ENCODE data around the gene CEP128.

Gene CEP128

GRCh38 chr14:80447392-80447791 lies 494.1 kb downstream of the CEP128 start:
- no peak overlapping the region for H2AFZ ChIP-seq (ENCODE audit: low read depth, low read length)
- no peaks in the 10 kb centered on the region for H3K9me3 ChIP-seq (ENCODE audit: insufficient read depth, low read length)
- no peak overlapping the region for H3K4me2 ChIP-seq (ENCODE audit: low read length)
- H3K36me3 ChIP-seq (replicated peaks; ENCODE audit: low read depth, low read length) = no peaks in the 10 kb centered on the region
- no peaks in the 10 kb centered on the region for H4K20me1 ChIP-seq (ENCODE audit: insufficient read depth, low read length)
- TF ChIP-seq EZH2phosphoT487 (IDR thresholded peaks at IDR 0.05; ENCODE audit: low read depth) (no peak), CTCF (IDR thresholded peaks at IDR 0.05; ENCODE audit: low read depth, low read length) (no peak)
- no peak overlapping the region for H3K4me3 ChIP-seq (ENCODE audit: low read length)
- H3K4me1 ChIP-seq (ENCODE audit: low read length) = no peaks in the 10 kb centered on the region
- H3K27ac ChIP-seq (ENCODE audit: low read length) = no peak overlapping the region
- H3K27me3 ChIP-seq (ENCODE audit: low read depth, low read length) = no peaks in the 10 kb centered on the region
- no peaks in the 10 kb centered on the region for H3K79me2 ChIP-seq (ENCODE audit: low read length)
- no peak overlapping the region for H3K9ac ChIP-seq (ENCODE audit: low read length)
